HepG2 (cell line): ENCODE measurements around the gene FRMD8. TPM values are rescaled to one million over a fixed set of nuclear protein-coding genes. Genes with fewer than 3 reads are reported as not detected.

Experiments used
- ARNT2 ChIP-seq: sonication (generic); formaldehyde crosslinking; IDR thresholded peaks from 2 replicates; pipeline ENCODE4 v1.8.0; 2022; ENCODE audit warnings: mild to moderate bottlenecking, low read depth, missing genetic modification reagents, moderate library complexity
- ATF7 ChIP-seq, 2 experiments: fragments of 450-650 bp in 1 of 2; sonication (generic) in 1 of 2; formaldehyde crosslinking in 1 of 2; IDR thresholded peaks; 2 replicates each; pipeline versions ENCODE4 v1.4.0 to v1.6.1; 2016 to 2020; ENCODE audit warnings: antibody characterized with exemption in 1 of 2, mild to moderate bottlenecking in 1 of 2, missing genetic modification reagents in 1 of 2
- EHMT2 ChIP-seq: fragments of 200-600 bp; sonication (generic); IDR thresholded peaks from 2 replicates; pipeline ENCODE4 v1.7.0; 2017; ENCODE audit warnings: antibody characterized with exemption, low read depth, low read length, borderline replicate concordance
- HMG20A ChIP-seq: IDR thresholded peaks from 2 replicates; pipeline ENCODE4 v1.6.1; 2016; ENCODE audit warnings: borderline replicate concordance
- KLF9 ChIP-seq: IDR thresholded peaks from 2 replicates; pipeline ENCODE4 v1.6.1; 2016; ENCODE audit warnings: low read depth
- KMT2B ChIP-seq: IDR thresholded peaks from 2 replicates; pipeline ENCODE4 v1.6.1; 2016; ENCODE audit warnings: missing genetic modification reagents, missing compliant biosample characterization
- MIER2 ChIP-seq: IDR thresholded peaks from 2 replicates; pipeline ENCODE4 v1.6.1; 2016; ENCODE audit warnings: missing biosample characterization, missing genetic modification reagents
- NFIB ChIP-seq: sonication (generic); formaldehyde crosslinking; IDR thresholded peaks from 2 replicates; pipeline ENCODE4 v1.9.0; 2021; ENCODE audit warnings: missing genetic modification reagents, mild to moderate bottlenecking, borderline replicate concordance
- NFKBIZ ChIP-seq: IDR thresholded peaks from 2 replicates; pipeline ENCODE4 v1.6.1; 2018; ENCODE audit warnings: missing genetic modification reagents, missing compliant biosample characterization
- SNAPC5 ChIP-seq: sonication (generic); formaldehyde crosslinking; IDR thresholded peaks from 2 replicates; pipeline ENCODE4 v1.8.1; 2023; ENCODE audit warnings: mild to moderate bottlenecking, missing genetic modification reagents, borderline replicate concordance
- TFDP2 ChIP-seq: sonication (generic); formaldehyde crosslinking; IDR thresholded peaks from 2 replicates; pipeline ENCODE4 v1.4.0; 2020; ENCODE audit warnings: missing genetic modification reagents
- TRAFD1 ChIP-seq: sonication (generic); formaldehyde crosslinking; IDR thresholded peaks from 2 replicates; pipeline ENCODE4 v1.5.1; 2020; ENCODE audit warnings: missing genetic modification reagents, mild to moderate bottlenecking, borderline replicate concordance
- ZNF24 ChIP-seq: fragments of 450-650 bp; IDR thresholded peaks from 2 replicates; pipeline ENCODE4 v1.6.1; 2017; ENCODE audit warnings: antibody characterized with exemption, mild to moderate bottlenecking
- ZNF318 ChIP-seq: sonication (generic); formaldehyde crosslinking; IDR thresholded peaks from 2 replicates; pipeline ENCODE4 v1.4.0; 2020; ENCODE audit warnings: mild to moderate bottlenecking, missing genetic modification reagents
- ZNF354B ChIP-seq: sonication (generic); formaldehyde crosslinking; IDR thresholded peaks from 2 replicates; pipeline ENCODE4 v1.8.0; 2022; ENCODE audit warnings: mild to moderate bottlenecking, missing genetic modification reagents
- ZNF597 ChIP-seq: sonication (generic); formaldehyde crosslinking; IDR thresholded peaks from 2 replicates; pipeline ENCODE4 v1.5.0; 2020; ENCODE audit warnings: missing genetic modification reagents
- polyA plus RNA-seq, 8 experiments: library from polyadenylated mRNA; depleted of rRNA in 3 of 8; stranded (reverse) in 7 of 8; unstranded in 1 of 8; fragments of >200 nt; fragmentation: Illumina TruSeq in 4 of 8; extraction: Trizol in 4 of 8; gene quantifications; 2 replicates each; pipeline versions ENCODE4 v1.2.1 to v1.2.3, GENCODE V29; 2011 to 2016; ENCODE audit warnings: low read depth in 4 of 8, missing spikeins in 1 of 8, mixed read lengths in 1 of 8; ENCODE audit not compliant: insufficient read depth in 1 of 8
- total RNA-seq, 5 experiments: library from RNA; depleted of rRNA; stranded (reverse); fragments of >200 nt; fragmentation: Illumina TruSeq; extraction: Trizol; gene quantifications; 2 replicates each; pipeline ENCODE4 v1.2.3, GENCODE V29; 2016; ENCODE audit warnings: low read depth in 1 of 5

The FRMD8 gene
- total and polyA plus RNA-seq, 2 of the 13 experiments (the other 11 are each of a cell fraction or from before 2014, with no cell fraction given), result 5.8 to 20.6 TPM

GRCh38 chr11:65421794-65422632 lies 35.6 kb downstream of the FRMD8 start (continued):
- TF ChIP-seq TRAFD1 (CRISPR knock-in tag) (no peak), SNAPC5 (CRISPR knock-in tag) (no peak), ZNF597 (CRISPR knock-in tag) (no peak), EHMT2 (no peak), ZNF24 (no peak), TFDP2 (CRISPR knock-in tag) (peak; percentile 80), ZNF318 (CRISPR knock-in tag) (no peak), NFIB (no peak), KMT2B (CRISPR knock-in tag) (no peak), ARNT2 (CRISPR knock-in tag) (no peak), ATF7 (IDR thresholded peaks at IDR 0.05) (peak; percentile 99), ATF7 (CRISPR knock-in tag; IDR thresholded peaks at IDR 0.05) (peak; percentile 98), ZNF354B (CRISPR knock-in tag) (no peak), KLF9 (0 out of 2 replicates have a peak, but pooled peaks have one; percentile 29), NFKBIZ (no peak), MIER2 (CRISPR knock-in tag) (no peak), HMG20A (CRISPR knock-in tag) (no peak)
